HUES6 (cell line): ENCODE measurements around the gene RYR1.
A peak's percentile ranks its signal among the peaks of the same experiment; 100 is the strongest.

ENCODE experiments used
- H3K27ac ChIP-seq: 2 replicates; pipeline ENCODE4 v1.7.0; 2013; ENCODE audit warnings: low read depth, mild to moderate bottlenecking, low read length, inconsistent platforms
- H3K27me3 ChIP-seq: 2 replicates; pipeline ENCODE4 v1.6.1; 2013; ENCODE audit warnings: low read length; ENCODE audit not compliant: control insufficient read depth, insufficient read depth
- H3K36me3 ChIP-seq: 2 replicates; pipeline ENCODE4 v1.6.1; 2013; ENCODE audit warnings: low read length; ENCODE audit not compliant: control insufficient read depth, insufficient read depth
- H3K4me1 ChIP-seq: 2 replicates; pipeline ENCODE4 v1.6.1; 2013; ENCODE audit warnings: low read length; ENCODE audit not compliant: control insufficient read depth, insufficient read depth
- H3K4me3 ChIP-seq: 2 replicates; pipeline ENCODE4 v1.5.1; 2013; ENCODE audit warnings: low read depth, low read length
- H3K9ac ChIP-seq: one replicate; pipeline ENCODE4 v1.6.1; 2013; ENCODE audit warnings: mild to moderate bottlenecking, low read length
- H3K9me3 ChIP-seq: 2 replicates; pipeline ENCODE4 v1.6.1; 2013; ENCODE audit warnings: low read depth, low read length; ENCODE audit not compliant: control insufficient read depth, insufficient read depth

The RYR1 gene

GRCh38 chr19:38429811-38430156 is 3.7 kb upstream of the RYR1 start:
- Histone ChIP-seq H3K4me3 (no peak overlapping the region), H3K9ac (no peak overlapping the region), H3K36me3 (no peaks in the 10 kb centered on the region), H3K27me3 (no peaks in the 10 kb centered on the region; the same call in 1 of the 2 replicates), H3K9me3 (no peaks in the 10 kb centered on the region), H3K27ac (no peak overlapping the region), H3K4me1 (peaks cover 21% of the 10 kb centered on the region)

- H3K36me3 ChIP-seq = no peaks in the 10 kb centered on the region
- H3K4me1 ChIP-seq = peaks cover 19% of the 10 kb centered on the region
- H3K27ac ChIP-seq = no peak overlapping the region
- H3K9ac ChIP-seq = no peak overlapping the region
- H3K27me3 ChIP-seq = no peaks in the 10 kb centered on the region; the same call in 1 of the 2 replicates
- H3K4me3 ChIP-seq = no peak overlapping the region
- H3K9me3 ChIP-seq = no peaks in the 10 kb centered on the region
These were observed 2.6 kb upstream of the RYR1 start for GRCh38 chr19:38430931-38431330.

- peaks cover 13% of the 10 kb centered on the region for H3K4me1 ChIP-seq
- peak overlapping the region; percentile 61 for H3K4me3 ChIP-seq
These were observed 1.1 kb downstream of the RYR1 start for GRCh38 chr19:38434549-38435051.

GRCh38 chr19:38437295-38437694 is 3.8 kb downstream of the RYR1 start:
- H3K27ac ChIP-seq = no peak overlapping the region
- H3K9me3 ChIP-seq = no peaks in the 10 kb centered on the region
- no peaks in the 10 kb centered on the region for H3K36me3 ChIP-seq
- peaks cover 16% of the 10 kb centered on the region for H3K4me1 ChIP-seq
- no peak overlapping the region for H3K9ac ChIP-seq
- no peak overlapping the region for H3K4me3 ChIP-seq
- H3K27me3 ChIP-seq = no peaks in the 10 kb centered on the region; the same call in 1 of the 2 replicates

More at GRCh38 chr19:38434549-38435051, 1.1 kb downstream of the RYR1 start:
- Histone ChIP-seq H3K9me3 (no peaks in the 10 kb centered on the region), H3K27me3 (no peaks in the 10 kb centered on the region; the same call in 1 of the 2 replicates), H3K36me3 (no peaks in the 10 kb centered on the region), H3K9ac (no peak overlapping the region), H3K27ac (peak overlapping the region; percentile 60)

GRCh38 chr19:38437917-38438316 is 4.4 kb downstream of the RYR1 start:
- Histone ChIP-seq H3K4me3 (no peak overlapping the region), H3K9ac (no peak overlapping the region), H3K36me3 (no peaks in the 10 kb centered on the region), H3K9me3 (no peaks in the 10 kb centered on the region), H3K27me3 (no peaks in the 10 kb centered on the region; the same call in 1 of the 2 replicates), H3K27ac (no peak overlapping the region), H3K4me1 (peaks cover 16% of the 10 kb centered on the region)

GRCh38 chr19:38440592-38440991 is 7.1 kb downstream of the RYR1 start:
- Histone ChIP-seq H3K9ac (no peak overlapping the region), H3K4me1 (0 out of 2 replicates have a peak, but pooled peaks cover 2% of the 10 kb centered on the region), H3K9me3 (no peaks in the 10 kb centered on the region), H3K36me3 (peaks cover 12% of the 10 kb centered on the region), H3K27ac (no peak overlapping the region), H3K4me3 (no peak overlapping the region), H3K27me3 (no peaks in the 10 kb centered on the region)

- H3K4me3 ChIP-seq = no peak overlapping the region
- H3K27me3 ChIP-seq = no peaks in the 10 kb centered on the region
- no peak overlapping the region for H3K27ac ChIP-seq
- H3K9ac ChIP-seq = no peak overlapping the region
- H3K4me1 ChIP-seq = 0 out of 2 replicates have a peak, but pooled peaks cover 2% of the 10 kb centered on the region
- H3K36me3 ChIP-seq = peaks cover 16% of the 10 kb centered on the region
- H3K9me3 ChIP-seq = no peaks in the 10 kb centered on the region
These were observed 8.3 kb downstream of the RYR1 start for GRCh38 chr19:38441657-38442348.

- Histone ChIP-seq H3K4me3 (no peak overlapping the region), H3K9ac (no peak overlapping the region), H3K27me3 (no peaks in the 10 kb centered on the region), H3K9me3 (no peaks in the 10 kb centered on the region), H3K4me1 (0 out of 2 replicates have a peak, but pooled peaks cover 2% of the 10 kb centered on the region), H3K27ac (no peak overlapping the region), H3K36me3 (peaks cover 16% of the 10 kb centered on the region)
These were observed 9.2 kb downstream of the RYR1 start for GRCh38 chr19:38442736-38443135.

GRCh38 chr19:38443458-38443999 is 10.0 kb downstream of the RYR1 start:
- no peak overlapping the region for H3K27ac ChIP-seq
- H3K4me3 ChIP-seq = no peak overlapping the region
- no peaks in the 10 kb centered on the region for H3K27me3 ChIP-seq
- no peak overlapping the region for H3K9ac ChIP-seq
- peaks cover 17% of the 10 kb centered on the region for H3K36me3 ChIP-seq
- 0 out of 2 replicates have a peak, but pooled peaks cover 2% of the 10 kb centered on the region for H3K4me1 ChIP-seq
- no peaks in the 10 kb centered on the region for H3K9me3 ChIP-seq

GRCh38 chr19:38444026-38444425 is 10.5 kb downstream of the RYR1 start:
- H3K4me1 ChIP-seq = 0 out of 2 replicates have a peak, but pooled peaks cover 2% of the 10 kb centered on the region
- no peak overlapping the region for H3K4me3 ChIP-seq
- no peak overlapping the region for H3K27ac ChIP-seq
- no peaks in the 10 kb centered on the region for H3K9me3 ChIP-seq
- H3K36me3 ChIP-seq = peaks cover 20% of the 10 kb centered on the region
- H3K9ac ChIP-seq = no peak overlapping the region
- no peaks in the 10 kb centered on the region for H3K27me3 ChIP-seq

GRCh38 chr19:38445362-38445761 is 11.9 kb downstream of the RYR1 start:
- 0 out of 2 replicates have a peak, but pooled peaks cover 2% of the 10 kb centered on the region for H3K4me1 ChIP-seq
- no peak overlapping the region for H3K27ac ChIP-seq
- peaks cover 27% of the 10 kb centered on the region for H3K36me3 ChIP-seq
- no peaks in the 10 kb centered on the region for H3K27me3 ChIP-seq
- no peak overlapping the region for H3K9ac ChIP-seq
- H3K4me3 ChIP-seq = no peak overlapping the region
- H3K9me3 ChIP-seq = no peaks in the 10 kb centered on the region
